A549 (cell line): ENCODE data around the gene STK17A. TPM values are rescaled to one million over a fixed set of nuclear protein-coding genes. Genes with fewer than 3 reads are reported as not detected.

ENCODE experiments used
- ATAC-seq, 2 experiments: fragments of 200-7000 bp in 1 of 2; fragments of >200 bp in 1 of 2; cut with Nextera tagmentation in 1 of 2; cut with Tn5 transposase in 1 of 2; 3 replicates each; pipeline versions ENCODE4 v1.8.0 to v1.9.1; 2018 to 2020; ENCODE audit warnings: mild to moderate bottlenecking in 1 of 2, moderate library complexity in 1 of 2
- CTCF ChIA-PET: fragments of 300-600 bp; sonication (Branson Sonifier 250); formaldehyde crosslinking; extraction: SDS; loops from one replicate; lab custom pipeline; 2021; ENCODE audit warnings: antibody characterized with exemption, inconsistent platforms; lab: Yijun Ruan, JAX
- POLR2A ChIA-PET: fragments of 350-600 bp; formaldehyde crosslinking; extraction: SDS; loops from one replicate; lab custom pipeline; 2021; ENCODE audit warnings: antibody characterized with exemption, inconsistent platforms; lab: Yijun Ruan, JAX
- DNase-seq, 2 experiments: peaks; one replicate each; pipeline versions ENCODE4 v3.0.0 to v3.0.0-alpha.2; 2011 to 2016; ENCODE audit warnings: low read depth in 1 of 2, low spot score in 1 of 2
- FAIRE-seq: peaks from 2 replicates; lab custom pipeline; 2011; peaks lifted over from hg19 to GRCh38; lab: Jason Lieb, UNC
- H3K27ac ChIP-seq, 2 experiments: fragments of >200 bp; sonication (Bioruptor Twin); formaldehyde crosslinking; 3 replicates each; pipeline ENCODE4 v1.5.1; 2016 to 2017
- H3K4me1 ChIP-seq: fragments of >200 bp; sonication (Bioruptor Twin); formaldehyde crosslinking; 3 replicates; pipeline ENCODE4 v1.6.1; 2016
- H3K4me2 ChIP-seq: fragments of >200 bp; sonication (Bioruptor Twin); formaldehyde crosslinking; 3 replicates; pipeline ENCODE4 v1.6.1; 2016
- H3K4me3 ChIP-seq: fragments of >200 bp; sonication (Bioruptor Twin); formaldehyde crosslinking; 3 replicates; pipeline ENCODE4 v1.5.1; 2016
- H3K9me3 ChIP-seq: fragments of >200 bp; sonication (Bioruptor Twin); formaldehyde crosslinking; 3 replicates; pipeline ENCODE4 v1.6.1; 2016
- BCL3 ChIP-seq: fragments of >200 bp; sonication (Bioruptor Twin); formaldehyde crosslinking; IDR thresholded peaks from 3 replicates; pipeline ENCODE4 v1.6.1; 2016
- BHLHE40 ChIP-seq: IDR thresholded peaks from 2 replicates; pipeline ENCODE4 v1.6.1; 2012; ENCODE audit warnings: low read depth, low read length, inconsistent platforms
- CBX2 ChIP-seq: fragments of 200-600 bp; sonication (generic); IDR thresholded peaks from 2 replicates; pipeline ENCODE4 v1.6.1; 2016; ENCODE audit warnings: low read depth, mild to moderate bottlenecking, borderline replicate concordance
- CBX8 ChIP-seq: fragments of 200-600 bp; sonication (generic); IDR thresholded peaks from 2 replicates; pipeline ENCODE4 v1.6.1; 2016
- CEBPB ChIP-seq, 2 experiments: fragments of >200 bp in 1 of 2; sonication (Bioruptor Twin) in 1 of 2; formaldehyde crosslinking in 1 of 2; IDR thresholded peaks; 2 replicates each; pipeline ENCODE4 v1.6.1; 2012 to 2016
- CHD4 ChIP-seq: fragments of 200-600 bp; sonication (generic); IDR thresholded peaks from 2 replicates; pipeline ENCODE4 v1.6.1; 2016; ENCODE audit warnings: antibody characterized with exemption, mild to moderate bottlenecking, borderline replicate concordance
- E2F6 ChIP-seq: IDR thresholded peaks from 2 replicates; pipeline ENCODE4 v1.6.1; 2012; ENCODE audit warnings: low read depth, borderline replicate concordance
- EHMT2 ChIP-seq: fragments of 200-600 bp; sonication (generic); IDR thresholded peaks from 2 replicates; pipeline ENCODE4 v1.6.1; 2016; ENCODE audit warnings: antibody characterized with exemption, low read depth, mild to moderate bottlenecking, moderate library complexity
- EP300 ChIP-seq, 2 experiments: fragments of >200 bp; sonication (Bioruptor Twin); formaldehyde crosslinking; IDR thresholded peaks; 2 replicates in 1 of 2; 3 replicates in 1 of 2; pipeline ENCODE4 v1.6.1; 2016 to 2017
- FOSB ChIP-seq: fragments of 250-450 bp; sonication (Bioruptor Pico); IDR thresholded peaks from 2 replicates; pipeline ENCODE4 v1.5.0; 2020; ENCODE audit warnings: mild to moderate bottlenecking, moderate library complexity
- FOSL2 ChIP-seq, 2 experiments: fragments of 450-650 bp in 1 of 2; fragments of >200 bp in 1 of 2; sonication (Bioruptor Twin) in 1 of 2; formaldehyde crosslinking; IDR thresholded peaks; 2 replicates each; pipeline versions ENCODE4 v1.5.0 to v1.6.1; 2016 to 2020; ENCODE audit warnings: mild to moderate bottlenecking in 1 of 2, moderate library complexity in 1 of 2
- FOXS1 ChIP-seq: fragments of 250-450 bp; sonication (Bioruptor Pico); IDR thresholded peaks from 2 replicates; pipeline ENCODE4 v1.5.0; 2020; ENCODE audit warnings: mild to moderate bottlenecking, moderate library complexity
- HDAC2 ChIP-seq: fragments of 200-600 bp; sonication (generic); IDR thresholded peaks from 2 replicates; pipeline ENCODE4 v1.6.1; 2016
- HES2 ChIP-seq: fragments of >200 bp; sonication (Bioruptor Twin); formaldehyde crosslinking; IDR thresholded peaks from 2 replicates; pipeline ENCODE4 v1.6.1; 2016
- HOXB13 ChIP-seq: fragments of 250-450 bp; sonication (Bioruptor Pico); IDR thresholded peaks from 2 replicates; pipeline ENCODE4 v1.5.0; 2020; ENCODE audit warnings: low read depth, mild to moderate bottlenecking, moderate library complexity
- JUN ChIP-seq, 2 experiments: fragments of >200 bp; sonication (Bioruptor Twin); formaldehyde crosslinking; IDR thresholded peaks; 2 replicates in 1 of 2; 3 replicates in 1 of 2; pipeline ENCODE4 v1.6.1; 2016 to 2017
- KDM1A ChIP-seq: fragments of 200-600 bp; sonication (generic); IDR thresholded peaks from 2 replicates; pipeline ENCODE4 v1.6.1; 2016; ENCODE audit warnings: low read depth, mild to moderate bottlenecking
- KDM5A ChIP-seq: fragments of 200-600 bp; sonication (generic); IDR thresholded peaks from 2 replicates; pipeline ENCODE4 v1.6.1; 2016; ENCODE audit warnings: antibody characterized with exemption, mild to moderate bottlenecking
- MAFK ChIP-seq: fragments of 450-650 bp; IDR thresholded peaks from 2 replicates; pipeline ENCODE4 v1.6.1; 2014; ENCODE audit not compliant: partially characterized antibody
- MAX ChIP-seq: IDR thresholded peaks from 2 replicates; pipeline ENCODE4 v1.6.1; 2012
- MAZ ChIP-seq: fragments of 150-350 bp; IDR thresholded peaks from 2 replicates; pipeline ENCODE4 v1.6.1; 2014; ENCODE audit warnings: antibody characterized with exemption, low read depth, low read length, borderline replicate concordance
- MYC ChIP-seq: IDR thresholded peaks from 2 replicates; pipeline ENCODE4 v1.6.1; 2012; ENCODE audit warnings: mild to moderate bottlenecking, inconsistent platforms, low read length, improper control_type of control experiment, borderline replicate concordance
- NFE2L2 ChIP-seq: fragments of 150-350 bp; conservative IDR thresholded peaks from 2 replicates; pipeline ENCODE4 v1.6.1; 2014; ENCODE audit warnings: low read length
- POLR2A ChIP-seq: IDR thresholded peaks from 2 replicates; pipeline ENCODE4 v1.6.1; 2012; ENCODE audit warnings: mild to moderate bottlenecking, low read length
- RARB ChIP-seq: fragments of 250-450 bp; sonication (Bioruptor Pico); IDR thresholded peaks from 2 replicates; pipeline ENCODE4 v1.8.0; 2021; ENCODE audit warnings: mild to moderate bottlenecking, moderate library complexity
- REST ChIP-seq: fragments of 200-600 bp; sonication (generic); IDR thresholded peaks from 2 replicates; pipeline ENCODE4 v1.6.1; 2016; ENCODE audit warnings: antibody characterized with exemption, mild to moderate bottlenecking, moderate library complexity
- RFX5 ChIP-seq: fragments of 450-650 bp; IDR thresholded peaks from 2 replicates; pipeline ENCODE4 v1.7.1; 2014; ENCODE audit warnings: antibody characterized with exemption, mild to moderate bottlenecking, moderate library complexity
- SMC3 ChIP-seq: fragments of >200 bp; sonication (Bioruptor Twin); formaldehyde crosslinking; IDR thresholded peaks from 3 replicates; pipeline ENCODE4 v1.6.1; 2018; ENCODE audit warnings: inconsistent platforms
- SREBF2 ChIP-seq: fragments of 450-650 bp; IDR thresholded peaks from 2 replicates; pipeline ENCODE4 v1.6.1; 2014; ENCODE audit warnings: mild to moderate bottlenecking, moderate library complexity
- TFCP2L1 ChIP-seq: fragments of 250-450 bp; sonication (Bioruptor Pico); IDR thresholded peaks from 2 replicates; pipeline ENCODE4 v1.5.0; 2021; ENCODE audit warnings: mild to moderate bottlenecking
- ZSCAN20 ChIP-seq: fragments of 250-450 bp; sonication (Bioruptor Pico); IDR thresholded peaks from 2 replicates; pipeline ENCODE4 v1.8.0; 2022; ENCODE audit warnings: mild to moderate bottlenecking, moderate library complexity
- WGBS: methylation state at CpG from one replicate; pipeline ENCODE4 v1.1.6; 2017; ENCODE audit errors: missing lambda C conversion rate; 5-methylcytosine and 5-hydroxymethylcytosine counted together
- polyA plus RNA-seq, 4 experiments: library from polyadenylated mRNA; depleted of rRNA in 3 of 4; stranded (reverse); fragments of >200 nt; fragmentation: RNase III in 1 of 4; extraction: RNeasy Plus Mini Kit Qiagen cat#74134 plus additional on column Dnase treatment in 1 of 4; gene quantifications; 2 replicates in 3 of 4; 3 replicates in 1 of 4; pipeline ENCODE4 v1.2.3, GENCODE V29; 2011 to 2017

Gene STK17A
- polyA plus RNA-seq, 2 of the 4 experiments (the other 2 are of a cell fraction): 27.3 to 47.5 TPM

- Histone ChIP-seq H3K27ac (peak overlapping the region in 1 of 2 experiments; percentile 87; a peak in 3 of 6 replicates), H3K4me3 (no peak overlapping the region), H3K4me2 (no peak overlapping the region), H3K9me3 (no peaks in the 10 kb centered on the region), H3K4me1 (peaks cover 24% of the 10 kb centered on the region)
- ChIA-PET CTCF (interaction anchor here (1.6 to 5.5 kb wide), 2 partner anchors 12 to 131 kb away, joined by 7 to 55 read pairs; partner anchors contain the start of gene STK17A), POLR2A (no interaction called here)
- 89% methylated on average over 4 of the region's 4 CpGs for WGBS
- FAIRE-seq: no peak
- no peak for DNase-seq
- TF ChIP-seq FOSL2 (IDR thresholded peaks at IDR 0.05): no peak
- TF ChIP-seq FOSL2 (CRISPR knock-in tag; IDR thresholded peaks at IDR 0.05): peak; percentile 46; the same call in 1 of the 2 replicates
- no peak for TF ChIP-seq E2F6
- TF ChIP-seq CEBPB (IDR thresholded peaks at IDR 0.05): no peak
- ATAC-seq: no peak
Measured at GRCh38 chr7:43570688-43571365, 12.1 kb upstream of the STK17A start.

GRCh38 chr7:43572516-43573049 is 10.3 kb upstream of the STK17A start:
- Histone ChIP-seq H3K27ac (peak overlapping the region; percentile 71 to 87), H3K4me2 (peak overlapping the region; percentile 46), H3K4me3 (no peak overlapping the region), H3K4me1 (peaks cover 28% of the 10 kb centered on the region), H3K9me3 (no peaks in the 10 kb centered on the region)
- ChIA-PET CTCF (interaction anchor here (0.7 to 5.5 kb wide), 5 partner anchors 10 to 267 kb away, joined by 3 to 55 read pairs (median 4); partner anchors contain the start of gene STK17A), POLR2A (interaction anchor here (1.5 kb wide), 2 partner anchors 10 to 324 kb away, joined by 3 to 25 read pairs; partner anchors contain the start of gene STK17A)
- FAIRE-seq (no peak), DNase-seq (peak; percentile 49 to 94), ATAC-seq (peak; percentile 96 to 98)
- 5% methylated on average over 1 of the region's 1 CpG for WGBS
- TF ChIP-seq EP300 (IDR thresholded peaks at IDR 0.05): peak; percentile 28 to 86; a peak in 3 of 5 replicates
- TF ChIP-seq KDM5A: no peak
- TF ChIP-seq HOXB13 (CRISPR knock-in tag): 0 out of 2 replicates have a peak, but pooled peaks have one; percentile 0
- no peak for TF ChIP-seq REST
- no peak for TF ChIP-seq HDAC2
- TF ChIP-seq CEBPB (IDR thresholded peaks at IDR 0.05): 0 out of 4 replicates have a peak, but pooled peaks of 1 of the 2 experiments have one; percentile 49
- TF ChIP-seq BHLHE40: no peak
- peak; percentile 85 for TF ChIP-seq NFE2L2
- no peak for TF ChIP-seq BCL3
- TF ChIP-seq EHMT2: no peak
- TF ChIP-seq E2F6: no peak
- TF ChIP-seq MYC: no peak
- TF ChIP-seq MAX: no peak
- TF ChIP-seq TFCP2L1 (CRISPR knock-in tag): no peak
- TF ChIP-seq SREBF2: no peak
- TF ChIP-seq ZSCAN20 (CRISPR knock-in tag): peak; percentile 54; the same call in 1 of the 2 replicates
- no peak for TF ChIP-seq HES2
- no peak for TF ChIP-seq SMC3
- peak in 1 of 2 experiments; percentile 67; a peak in 3 of 5 replicates for TF ChIP-seq JUN (IDR thresholded peaks at IDR 0.05)
- peak; percentile 98 for TF ChIP-seq MAFK
- TF ChIP-seq KDM1A: no peak
- TF ChIP-seq RARB: no peak
- no peak for TF ChIP-seq POLR2A
- TF ChIP-seq FOSB: no peak
- TF ChIP-seq CBX2: no peak
- no peak for TF ChIP-seq MAZ
- TF ChIP-seq CHD4: no peak
- TF ChIP-seq FOXS1 (CRISPR knock-in tag): no peak; the same call in 1 of the 2 replicates
- no peak for TF ChIP-seq CBX8
- no peak for TF ChIP-seq RFX5
